HG03439 (cell line): Measurements from ENCODE around the gene LPCAT4.
"Not testable (repeated sequence)": the region's sequence is repeated elsewhere in the genome, so short reads cannot be mapped to it uniquely, and the experiment has no call there.

Experiments
- ATAC-seq: cut with Tn5 transposase; IDR thresholded peaks from one replicate; pipeline ENCODE4 v1.9.1; 2021; ENCODE audit warnings: mild to moderate bottlenecking, moderate library complexity; ENCODE audit not compliant: unreplicated experiment

Gene LPCAT4

GRCh38 chr15:34364041-34364440, 3.0 kb downstream of the LPCAT4 start:
- no peak for ATAC-seq

- ATAC-seq: no peak
These were observed 4.8 kb downstream of the LPCAT4 start for GRCh38 chr15:34362047-34362773.

DNA sequence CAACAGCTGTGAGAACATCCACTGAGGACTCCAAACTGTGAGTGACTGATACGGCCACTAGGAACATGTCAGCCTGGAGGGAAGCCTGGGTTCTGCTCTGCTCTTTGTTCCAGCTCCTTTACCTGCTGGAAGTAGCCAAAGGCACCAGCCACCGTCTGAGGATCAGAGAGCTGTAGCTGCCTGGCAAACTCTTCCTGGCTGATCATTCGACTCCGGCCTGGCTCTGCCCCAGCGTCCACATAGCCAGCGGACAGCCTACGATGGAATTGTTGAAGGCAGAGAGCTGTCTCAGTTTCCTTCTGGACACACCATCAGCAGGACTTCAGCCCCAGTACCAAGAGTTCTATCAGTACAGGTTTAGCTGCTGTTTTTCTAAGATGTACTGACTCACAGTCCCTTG, 5.7 kb downstream of the LPCAT4 start:
- no peak for ATAC-seq

GRCh38 chr15:34360298-34360697, 6.7 kb downstream of the LPCAT4 start:
- ATAC-seq: no peak

GRCh38 chr15:34359416-34359815, 7.6 kb downstream of the LPCAT4 start:
- no peak for ATAC-seq

DNA sequence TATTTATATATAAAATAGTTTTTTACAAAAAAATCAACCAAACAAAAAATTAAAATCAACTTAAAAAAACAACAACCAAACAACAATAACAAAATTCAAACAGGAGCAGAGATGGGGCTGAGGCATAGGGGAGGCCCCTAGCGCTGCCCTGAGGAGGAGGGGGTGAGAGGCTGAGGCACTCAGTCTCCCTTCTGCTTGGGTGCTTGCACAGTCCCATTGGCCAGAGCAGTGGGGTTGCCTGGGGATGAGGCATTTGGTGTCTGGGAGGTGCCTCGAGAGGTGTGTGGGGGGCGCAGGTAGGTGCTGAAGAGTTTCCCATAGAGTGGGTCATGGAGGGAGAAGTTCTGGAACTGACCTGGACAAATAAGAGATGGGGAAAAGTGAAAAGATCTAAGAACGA, 8.0 kb downstream of the LPCAT4 start:
- no peak for ATAC-seq

DNA sequence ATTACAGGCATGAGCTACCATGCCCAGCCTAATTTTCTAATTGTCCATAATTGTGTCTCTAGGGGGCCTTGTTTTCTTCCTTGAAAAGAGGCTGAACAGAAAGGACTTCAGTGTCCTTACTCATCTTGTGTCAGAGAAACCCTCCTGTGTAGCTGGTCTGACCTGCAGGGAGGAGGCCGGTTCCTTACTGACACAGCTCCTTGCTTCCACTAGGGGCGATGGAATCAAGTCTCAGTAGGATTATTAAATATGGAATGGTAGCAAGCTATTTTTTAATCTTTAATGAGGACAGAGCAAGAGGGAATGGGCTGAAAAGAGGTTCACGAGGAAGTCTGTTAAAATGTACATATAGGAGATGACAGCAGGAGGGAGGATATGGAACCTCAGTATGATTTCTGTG, 8.6 kb downstream of the LPCAT4 start:
- ATAC-seq: no peak

GRCh38 chr15:34357653-34358052, 9.3 kb downstream of the LPCAT4 start:
- no peak for ATAC-seq

GRCh38 chr15:34355241-34355640, 11.8 kb downstream of the LPCAT4 start:
- no peak for ATAC-seq

GRCh38 chr15:34354286-34354685, 12.7 kb downstream of the LPCAT4 start:
- ATAC-seq: no peak

DNA sequence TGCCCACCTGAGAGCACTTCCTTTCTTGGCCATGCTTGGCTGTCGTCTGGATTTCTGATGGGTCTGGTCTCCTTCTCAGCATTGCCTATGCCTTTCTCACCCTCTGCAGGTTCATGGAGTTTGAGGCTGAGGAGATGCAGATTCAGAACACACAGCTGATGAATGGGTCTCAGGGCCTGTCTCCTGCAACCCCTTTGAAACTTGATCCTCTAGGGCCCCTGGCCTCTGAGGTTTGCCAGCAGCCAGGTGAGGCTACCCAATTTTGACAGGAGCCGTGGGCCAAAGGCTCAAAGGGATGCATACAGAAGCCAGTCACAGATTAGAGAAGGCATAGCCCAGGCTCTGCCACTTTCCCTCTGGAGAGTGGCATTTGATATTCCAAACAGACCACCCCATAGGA, 13.4 kb downstream of the LPCAT4 start:
- ATAC-seq: no peak

DNA sequence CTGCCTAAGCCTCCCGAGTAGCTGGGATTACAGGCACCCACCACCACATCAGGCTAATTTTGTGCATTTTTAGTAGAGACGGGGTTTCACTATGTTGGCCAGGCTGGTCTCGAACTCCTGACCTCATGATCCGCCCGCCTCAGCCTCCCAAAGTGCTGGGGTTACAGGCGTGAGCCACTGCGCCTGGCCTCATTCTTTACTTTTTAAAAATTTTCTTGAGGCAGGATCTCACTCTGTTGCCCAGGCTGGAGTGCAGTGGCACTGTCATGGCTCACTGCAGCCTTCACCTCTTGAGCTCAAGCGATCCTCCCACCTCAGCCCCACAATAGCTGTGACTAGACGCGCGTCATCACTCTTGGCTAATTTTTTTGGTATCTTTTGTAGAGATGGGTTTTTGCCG, 14.0 kb downstream of the LPCAT4 start:
- not testable (repeated sequence) for ATAC-seq

DNA sequence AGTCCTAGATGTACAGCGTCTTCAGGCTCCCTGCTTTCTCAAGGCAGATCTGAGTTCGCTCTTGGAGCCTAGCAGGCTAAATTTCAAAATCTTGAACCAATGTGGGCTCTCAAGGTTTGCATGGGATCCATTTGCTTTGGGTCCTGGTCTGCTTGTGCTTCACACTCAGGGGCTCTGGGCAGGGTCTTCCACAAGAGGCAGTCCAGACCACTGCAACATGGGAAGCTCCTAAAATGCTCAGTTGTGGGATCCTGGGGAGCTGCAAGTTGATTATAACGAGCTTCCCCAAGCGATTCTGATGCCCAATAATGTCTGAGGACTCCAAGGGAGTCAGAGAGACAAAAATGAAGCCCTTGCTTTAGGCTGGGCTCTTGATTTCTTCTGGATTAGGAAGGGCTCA, 17.2 kb downstream of the LPCAT4 start:
- ATAC-seq: no peak

- no peak for ATAC-seq
These were observed 18.2 kb downstream of the LPCAT4 start for GRCh38 chr15:34348735-34349300.

GRCh38 chr15:34347951-34348638, 18.9 kb downstream of the LPCAT4 start:
- no peak for ATAC-seq

DNA sequence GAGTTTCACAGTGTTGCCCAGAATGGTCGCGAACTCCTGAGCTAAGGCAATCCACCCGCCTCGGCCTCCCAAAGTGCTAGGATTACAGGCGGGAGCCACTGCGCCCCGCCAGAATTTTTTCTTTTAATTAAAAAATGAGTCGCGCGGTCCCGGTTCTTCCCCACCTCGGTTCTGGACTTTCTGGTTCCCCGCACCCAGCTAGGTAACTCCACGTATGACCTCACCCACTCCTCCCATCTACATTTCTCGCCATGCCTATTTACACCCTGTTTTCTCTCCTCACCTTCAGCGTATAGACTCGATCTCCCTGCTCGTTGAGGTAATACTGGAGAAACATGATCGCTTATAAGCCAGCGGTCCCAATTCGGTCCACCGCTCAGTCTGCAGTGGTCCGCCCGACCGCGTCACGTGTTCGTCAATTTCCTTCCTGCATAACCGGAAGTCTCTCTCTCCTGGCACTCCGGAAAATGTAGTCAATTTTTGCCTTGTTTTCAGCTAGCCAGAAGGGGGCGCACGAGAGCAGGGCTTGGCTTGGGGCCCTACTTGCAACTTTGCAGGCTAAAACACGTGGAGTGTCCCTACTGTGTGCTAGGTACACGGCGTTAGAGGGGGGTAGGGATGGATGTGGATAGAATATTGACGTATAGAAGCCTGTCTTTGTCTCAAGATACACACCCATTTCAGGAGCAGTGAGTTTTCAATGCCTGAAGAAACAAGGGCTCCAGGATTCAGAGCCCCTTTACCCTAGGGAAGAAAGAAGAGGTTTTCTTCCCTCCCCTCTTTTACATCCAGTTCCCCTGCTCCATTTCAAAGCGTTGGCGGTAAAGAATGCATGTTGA, 24.0 kb downstream of the LPCAT4 start, which contains the start of the genes NOP10 and NUTM1:
TSS of gene NOP10 (minus strand) at position 400 of the 839 bp plus-strand sequence. CDS start at position 337, 63 bp downstream.
TSS of gene NUTM1 (plus strand) at position 579 of the 839 bp plus-strand sequence. CDS start 382 bp downstream, outside the sequence.
- peak; percentile 81 for ATAC-seq

GRCh38 chr15:34342213-34342736, 24.7 kb downstream of the LPCAT4 start:
- ATAC-seq: not testable (repeated sequence)

DNA sequence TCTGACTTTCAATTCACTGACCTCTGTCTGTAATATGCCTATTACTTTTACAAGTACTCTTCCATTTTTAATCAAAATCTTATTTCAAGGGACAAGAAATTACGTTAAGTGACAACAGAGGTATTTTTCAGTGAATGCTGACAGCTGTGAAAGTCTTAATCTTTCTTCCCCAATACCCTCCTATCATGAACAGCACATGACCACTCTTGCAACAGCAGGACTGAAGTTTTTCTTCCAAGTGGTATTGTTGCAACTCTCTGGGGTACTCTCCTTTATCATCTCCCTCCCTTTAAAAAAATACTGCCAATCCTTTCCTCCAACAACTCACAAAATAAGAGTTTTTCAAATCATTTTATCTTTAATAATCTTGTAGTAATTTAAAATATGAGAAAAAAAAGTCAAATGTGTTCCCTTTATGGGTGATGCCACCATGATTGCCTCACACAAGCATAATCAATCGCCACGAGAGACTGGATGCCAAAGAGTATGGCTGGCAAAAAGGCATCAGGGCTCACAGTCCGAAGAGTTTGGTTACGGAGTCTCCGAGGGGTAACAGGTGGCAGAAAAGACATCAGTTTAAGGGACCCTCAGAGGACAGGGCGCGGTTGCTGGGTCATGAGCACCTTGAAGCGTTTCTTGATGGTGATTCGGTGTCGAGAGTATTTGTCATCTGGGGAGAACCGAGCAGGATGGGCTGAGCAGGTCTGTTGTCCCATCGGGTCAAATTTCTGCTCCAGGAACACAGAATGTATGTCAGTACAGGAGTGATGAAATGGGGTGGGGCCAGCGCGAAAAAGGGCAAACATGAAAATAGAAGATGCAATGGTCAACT, 25.4 kb downstream of the LPCAT4 start:
- ATAC-seq: no peak

- ATAC-seq: no peak
These were observed 27.1 kb downstream of the LPCAT4 start for GRCh38 chr15:34339946-34340345.

DNA sequence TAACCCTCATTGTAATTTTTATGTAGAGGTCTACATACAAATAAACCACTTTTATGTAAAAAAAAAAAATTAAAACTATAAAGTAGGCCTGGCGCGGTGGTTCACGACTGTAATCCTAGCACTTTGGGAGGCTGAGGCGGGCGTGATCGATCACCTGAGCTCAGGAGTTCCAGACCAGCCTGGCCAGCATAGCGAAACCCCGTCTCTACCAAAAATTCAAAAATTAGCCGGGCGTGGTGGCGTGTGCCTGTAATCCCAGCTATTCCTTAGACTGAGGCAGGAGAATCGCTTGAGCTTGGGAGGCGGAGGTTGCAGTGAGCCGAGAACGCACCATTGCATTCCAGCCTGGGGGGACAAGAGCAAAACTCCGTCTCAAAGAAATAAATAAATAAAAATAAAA, 28.6 kb downstream of the LPCAT4 start:
- ATAC-seq: no peak
